Fibroblast of lung (primary cell): ENCODE data around the gene DDA1. TPM values are rescaled to one million over a fixed set of nuclear protein-coding genes. Genes with fewer than 3 reads are reported as not detected.

Experiments used
- DNase-seq, 2 donors: peaks; one replicate each; pipeline versions ENCODE4 v3.0.0 to v3.0.0-alpha.2; 2010; ENCODE audit warnings: low read depth in 2 of 2
- H2AFZ ChIP-seq: 2 replicates; pipeline ENCODE4 v1.5.1; 2012; ENCODE audit warnings: low read length, control low read depth, inconsistent platforms
- H3K27ac ChIP-seq: 2 replicates; pipeline ENCODE4 v1.5.1; 2011; ENCODE audit warnings: low read length, control low read depth; ENCODE audit not compliant: insufficient read depth
- H3K27me3 ChIP-seq: 2 replicates; pipeline ENCODE4 v1.5.1; 2011; ENCODE audit warnings: mild to moderate bottlenecking, low read length; ENCODE audit not compliant: control insufficient read depth, insufficient read depth
- H3K36me3 ChIP-seq: 2 replicates; pipeline ENCODE4 v1.5.1; 2011; ENCODE audit warnings: low read length; ENCODE audit not compliant: control insufficient read depth, insufficient read depth
- H3K4me1 ChIP-seq: 2 replicates; pipeline ENCODE4 v1.5.1; 2011; ENCODE audit warnings: low read length; ENCODE audit not compliant: control insufficient read depth, insufficient read depth; ENCODE audit errors: extremely low read depth
- H3K4me2 ChIP-seq: 2 replicates; pipeline ENCODE4 v1.5.1; 2011; ENCODE audit warnings: low read length, control low read depth; ENCODE audit not compliant: insufficient read depth; ENCODE audit errors: extremely low read depth
- H3K4me3 ChIP-seq, 4 experiments: fragments of 200-600 bp in 1 of 4; sonication (generic) in 1 of 4; replicated peaks in 1 of 4; 2 replicates each; pipeline ENCODE4 v1.5.1; 2011 to 2016; ENCODE audit warnings: low read length in 4 of 4, low read depth in 3 of 4, mild to moderate bottlenecking in 3 of 4, control low read depth in 2 of 4, inconsistent platforms in 1 of 4, mixed read lengths in 1 of 4; ENCODE audit not compliant: insufficient read depth in 1 of 4; ENCODE audit errors: control extremely low read depth in 1 of 4
- H3K79me2 ChIP-seq: 2 replicates; pipeline ENCODE4 v1.5.1; 2012; ENCODE audit warnings: mild to moderate bottlenecking, low read length, inconsistent platforms; ENCODE audit not compliant: control insufficient read depth, insufficient read depth
- H3K9ac ChIP-seq: 2 replicates; pipeline ENCODE4 v1.5.1; 2011; ENCODE audit warnings: mild to moderate bottlenecking, low read length, control low read depth; ENCODE audit not compliant: insufficient read depth
- H3K9me3 ChIP-seq: 2 replicates; pipeline ENCODE4 v1.5.1; 2012; ENCODE audit warnings: low read depth, low read length; ENCODE audit not compliant: control insufficient read depth, insufficient read depth
- H4K20me1 ChIP-seq: 2 replicates; pipeline ENCODE4 v1.5.1; 2011; ENCODE audit warnings: low read length; ENCODE audit not compliant: control insufficient read depth, insufficient read depth; ENCODE audit errors: extremely low read depth
- CTCF ChIP-seq, 2 donors: IDR thresholded peaks in 1 of 2; conservative IDR thresholded peaks in 1 of 2; 1 replicate in 1 of 2; 2 replicates in 1 of 2; pipeline ENCODE4 v1.5.1; 2011 to 2012; ENCODE audit warnings: low read length in 2 of 2, control low read depth in 1 of 2, inconsistent platforms in 1 of 2, low read depth in 1 of 2, mild to moderate bottlenecking in 1 of 2
- EZH2 ChIP-seq: IDR thresholded peaks from 2 replicates; pipeline ENCODE4 v1.5.1; 2012; ENCODE audit warnings: low read length, control low read depth, mild to moderate bottlenecking; ENCODE audit errors: missing control alignments
- polyA plus RNA-seq, 2 donors: library from polyadenylated mRNA; depleted of rRNA in 1 of 2; stranded (reverse) in 1 of 2; unstranded in 1 of 2; fragments of >200 nt; gene quantifications; 2 replicates each; pipeline ENCODE4 v1.2.1, GENCODE V29; 2011 to 2012; ENCODE audit warnings: missing spikeins in 1 of 2
- total RNA-seq: library from RNA; depleted of rRNA; stranded (reverse); fragments of >200 nt; gene quantifications from 2 replicates; pipeline ENCODE4 v1.2.1, GENCODE V29; 2014

Gene DDA1
- total and polyA plus RNA-seq, 2 donors (not counting 1 experiment from before 2014, with no cell fraction given), result 17.7 to 42.6 TPM

DNA sequence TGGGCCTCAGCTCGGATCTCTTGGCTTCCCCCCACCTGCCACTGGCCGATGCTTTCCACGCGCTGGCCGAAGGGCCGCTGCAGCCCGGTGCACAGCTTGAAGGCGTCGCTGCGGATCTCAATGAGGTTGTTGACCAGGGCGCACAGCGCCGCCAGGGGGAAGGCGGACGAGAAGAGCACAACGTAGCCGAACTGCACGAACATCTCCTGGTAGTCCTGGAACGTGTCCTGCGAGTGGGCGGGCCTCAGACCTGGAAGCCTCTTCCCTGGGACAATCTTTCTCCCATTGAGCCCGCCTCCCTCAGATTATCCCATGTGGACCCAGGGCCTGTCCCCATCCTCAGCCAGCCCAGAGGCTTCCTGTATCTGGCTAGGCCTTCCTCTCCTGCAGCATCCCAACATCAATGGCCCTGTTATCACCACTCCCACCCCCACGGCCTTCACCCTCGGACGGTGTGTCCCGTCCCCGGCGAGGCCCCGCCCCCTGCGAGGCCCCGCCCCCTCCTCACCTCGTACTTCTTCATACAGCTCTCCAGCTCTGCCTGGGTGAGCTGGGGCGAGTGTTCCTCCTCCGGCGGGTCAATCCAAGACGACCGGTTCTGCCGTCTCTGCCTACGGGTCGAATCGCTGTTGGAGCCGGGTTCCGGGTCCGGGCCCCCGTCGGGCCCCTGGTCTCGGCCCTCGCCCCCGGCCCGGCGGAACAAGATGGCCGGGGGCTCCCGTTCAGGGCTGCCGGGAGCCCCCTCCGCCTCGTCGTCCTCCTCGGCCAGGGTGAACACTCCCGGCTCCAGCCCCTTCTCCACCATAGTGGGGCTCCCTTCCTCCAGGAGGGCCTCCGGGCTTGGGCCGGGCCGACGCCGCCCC lies 18.5 kb downstream of the DDA1 start:
- Histone ChIP-seq H3K27me3 (no peaks in the 10 kb centered on the region), H3K79me2 (no peaks in the 10 kb centered on the region), H3K4me3 (no peak overlapping the region), H4K20me1 (no peaks in the 10 kb centered on the region), H3K4me1 (no peaks in the 10 kb centered on the region), H3K9ac (no peak overlapping the region), H2AFZ (no peak overlapping the region), H3K36me3 (peaks cover 8% of the 10 kb centered on the region), H3K4me2 (no peak overlapping the region), H3K27ac (no peak overlapping the region), H3K9me3 (no peaks in the 10 kb centered on the region)
- DNase-seq, result peak in 1 of 2 donors; percentile 48
- TF ChIP-seq EZH2 (no peak), CTCF (conservative IDR thresholded peaks at IDR 0.05 in 1 of 2, IDR thresholded peaks at IDR 0.05 in 1 of 2; ENCODE audit: low read depth in 1 of 2, low read length in 2 of 2) (peak in 1 of 2 donors; percentile 38)

DNA sequence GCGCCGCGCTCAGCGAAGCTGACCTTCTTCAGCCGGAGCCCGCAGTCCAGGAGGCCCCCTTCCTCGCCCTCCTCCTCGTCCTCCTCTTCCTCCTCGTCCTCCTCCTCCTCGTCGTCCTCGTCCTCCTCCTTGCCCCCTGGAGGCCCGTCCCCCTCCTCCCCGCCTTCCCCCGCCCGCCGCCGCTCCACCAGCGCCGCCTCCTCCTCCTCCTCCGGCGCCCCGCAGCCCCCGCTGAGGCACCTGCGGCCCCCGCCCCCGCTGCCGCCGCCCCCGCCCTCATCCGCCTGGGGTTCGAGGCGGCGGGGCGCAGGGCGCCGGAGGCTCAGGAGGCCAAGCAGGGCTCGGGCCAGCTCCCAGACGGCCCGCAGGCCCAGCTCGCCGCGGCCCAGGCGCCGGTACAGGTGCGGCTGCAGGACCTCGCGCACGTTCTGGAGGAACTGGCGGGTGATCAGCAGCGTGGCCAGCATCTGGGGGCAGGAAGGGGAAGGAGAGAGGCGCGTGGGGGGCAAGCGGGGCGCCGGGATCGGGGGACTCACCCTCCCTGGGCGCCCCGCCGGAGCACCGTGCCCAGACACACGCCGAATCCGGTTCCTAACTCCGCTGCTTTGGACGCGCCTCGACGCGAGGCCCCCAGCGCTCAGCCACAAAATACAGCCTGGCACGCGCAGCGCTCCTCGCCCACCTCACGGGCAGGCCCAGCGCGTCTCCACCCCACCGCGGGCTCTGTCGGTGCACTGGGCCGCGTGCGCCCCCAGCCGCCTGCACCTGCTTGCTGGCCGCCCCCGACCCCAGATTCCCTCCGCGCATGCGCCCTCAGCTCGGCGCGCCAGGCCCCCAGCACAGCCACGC lies 19.4 kb downstream of the DDA1 start:
- Histone ChIP-seq H2AFZ (no peak overlapping the region), H3K27me3 (no peaks in the 10 kb centered on the region), H3K9ac (no peak overlapping the region), H3K27ac (no peak overlapping the region), H4K20me1 (no peaks in the 10 kb centered on the region), H3K9me3 (no peaks in the 10 kb centered on the region), H3K4me3 (no peak overlapping the region), H3K4me1 (no peaks in the 10 kb centered on the region), H3K4me2 (no peak overlapping the region), H3K36me3 (peaks cover 8% of the 10 kb centered on the region), H3K79me2 (no peaks in the 10 kb centered on the region)
- no peak for DNase-seq
- TF ChIP-seq EZH2 (no peak), CTCF (conservative IDR thresholded peaks at IDR 0.05 in 1 of 2, IDR thresholded peaks at IDR 0.05 in 1 of 2; ENCODE audit: low read depth in 1 of 2, low read length in 2 of 2) (no peak)
